G401 (cell line): Measurements from ENCODE around the gene PFDN5. TPM values are rescaled to one million over a fixed set of nuclear protein-coding genes. Genes with fewer than 3 reads are reported as not detected.
A peak's percentile ranks its signal among the peaks of the same experiment; 100 is the strongest.
"Not testable (repeated sequence)": the region's sequence is repeated elsewhere in the genome, so short reads cannot be mapped to it uniquely, and the experiment has no call there.

ENCODE experiments used
- DNase-seq: peaks from one replicate; pipeline ENCODE4 v3.0.0-alpha.2; 2015; ENCODE audit warnings: low spot score
- in situ Hi-C: cut with HindIII; loops from 2 replicates; pipeline ENCODE4 v1.10.0; 2016; ENCODE audit warnings: low sequenced_read_pairs, mixed read lengths
- total RNA-seq: library from RNA; depleted of rRNA; stranded (reverse); fragments of >200 nt; shearing (Covaris generic); gene quantifications from 2 replicates; pipeline ENCODE4 v1.2.3, GENCODE V29; 2014

PFDN5 gene
- total RNA-seq, 1 experiment from 2014 or later = 302 TPM

- no peak for DNase-seq
- in situ Hi-C loops = loop anchor here (10.0 kb wide), 1 partner anchor 65 kb away; no protein-coding TSS in a partner anchor
These were observed 15.3 kb upstream of the PFDN5 start for GRCh38 chr12:53279888-53280498.

GRCh38 chr12:53286448-53286847 is 8.9 kb upstream of the PFDN5 start:
- DNase-seq = no peak
- in situ Hi-C loops = loop anchor here (10.0 kb wide), 1 partner anchor 72 kb away; no protein-coding TSS in a partner anchor

GRCh38 chr12:53287741-53288216 is 7.6 kb upstream of the PFDN5 start:
- DNase-seq = peak; percentile 68
- in situ Hi-C loops = loop anchor here (10.0 kb wide), 1 partner anchor 73 kb away; no protein-coding TSS in a partner anchor

GRCh38 chr12:53288322-53288721 is 7.0 kb upstream of the PFDN5 start:
- no peak for DNase-seq
- in situ Hi-C loops = loop anchor here (10.0 kb wide), 1 partner anchor 74 kb away; no protein-coding TSS in a partner anchor

- no peak for DNase-seq
- in situ Hi-C loops = loop anchor here (10.0 kb wide), 1 partner anchor 75 kb away; no protein-coding TSS in a partner anchor
These were observed 5.5 kb upstream of the PFDN5 start for GRCh38 chr12:53289891-53290290.

GRCh38 chr12:53290661-53291060 is 4.7 kb upstream of the PFDN5 start:
- in situ Hi-C loops = no loop called here
- DNase-seq = no peak

- in situ Hi-C loops = no loop called here
- DNase-seq = no peak
These were observed 2.9 kb upstream of the PFDN5 start for GRCh38 chr12:53292426-53292825.

- DNase-seq = no peak
- in situ Hi-C loops = no loop called here
These were observed 513 bp downstream of the PFDN5 start for GRCh38 chr12:53295891-53296219.

GRCh38 chr12:53297106-53297505 is 1.8 kb downstream of the PFDN5 start:
- DNase-seq, in situ Hi-C loops: not testable (repeated sequence)

GRCh38 chr12:53298164-53298563 is 2.8 kb downstream of the PFDN5 start:
- DNase-seq = no peak
- in situ Hi-C loops = no loop called here

- no peak for DNase-seq
- in situ Hi-C loops = no loop called here
These were observed 3.7 kb downstream of the PFDN5 start for GRCh38 chr12:53299101-53299453.

GRCh38 chr12:53299454-53300180 is 4.3 kb downstream of the PFDN5 start, which contains the start of gene MYG1:
MYG1 (plus strand) TSS chr12:53299695; CDS start chr12:53299738, 43 bp downstream.
- DNase-seq = peak; percentile 92
- in situ Hi-C loops = no loop called here

GRCh38 chr12:53300187-53300586 is 4.8 kb downstream of the PFDN5 start:
- no peak for DNase-seq
- in situ Hi-C loops = no loop called here

- in situ Hi-C loops = no loop called here
These were observed 7.6 kb downstream of the PFDN5 start for GRCh38 chr12:53302903-53303302.

GRCh38 chr12:53306826-53307225 is 11.5 kb downstream of the PFDN5 start:
- DNase-seq = no peak

More at GRCh38 chr12:53302903-53303302, 7.6 kb downstream of the PFDN5 start:
- DNase-seq = no peak

GRCh38 chr12:53308276-53308675 is 12.9 kb downstream of the PFDN5 start:
- in situ Hi-C loops = no loop called here

More at GRCh38 chr12:53306826-53307225, 11.5 kb downstream of the PFDN5 start:
- in situ Hi-C loops = no loop called here

GRCh38 chr12:53313996-53314395 is 18.7 kb downstream of the PFDN5 start:
- in situ Hi-C loops = no loop called here
- no peak for DNase-seq

More at GRCh38 chr12:53308276-53308675, 12.9 kb downstream of the PFDN5 start:
- no peak for DNase-seq

GRCh38 chr12:53320352-53321195 is 25.2 kb downstream of the PFDN5 start:
- in situ Hi-C loops = no loop called here
- DNase-seq = no peak

- no peak for DNase-seq
- in situ Hi-C loops = no loop called here
These were observed 28.9 kb downstream of the PFDN5 start for GRCh38 chr12:53324113-53324778.
